GM19099 (cell line): ENCODE measurements around the gene WDR64.
A peak's percentile ranks its signal among the peaks of the same experiment; 100 is the strongest.

ENCODE experiments used
- POLR2A ChIP-seq: IDR thresholded peaks from 3 replicates; pipeline ENCODE4 v1.6.1; 2011; ENCODE audit warnings: low read depth; ENCODE audit not compliant: insufficient read length; ENCODE audit errors: extremely low read depth

Gene WDR64

GRCh38 chr1:241838897-241839296 lies 186.8 kb downstream of the WDR64 start:
- no peak for TF ChIP-seq POLR2A

- no peak for TF ChIP-seq POLR2A
Observed at GRCh38 chr1:241839369-241839979, 187.4 kb downstream of the WDR64 start.

- no peak for TF ChIP-seq POLR2A
Observed at GRCh38 chr1:241840164-241840563, 188.1 kb downstream of the WDR64 start.

- no peak for TF ChIP-seq POLR2A
Observed at GRCh38 chr1:241841691-241842090, 189.6 kb downstream of the WDR64 start.

GRCh38 chr1:241842565-241842964 lies 190.5 kb downstream of the WDR64 start:
- no peak for TF ChIP-seq POLR2A

GRCh38 chr1:241844593-241844992 lies 192.5 kb downstream of the WDR64 start:
- TF ChIP-seq POLR2A, result no peak

- no peak for TF ChIP-seq POLR2A
Observed at GRCh38 chr1:241846375-241846774, 194.3 kb downstream of the WDR64 start.

GRCh38 chr1:241846862-241847539 lies 194.9 kb downstream of the WDR64 start:
- TF ChIP-seq POLR2A, result no peak

- no peak for TF ChIP-seq POLR2A
Observed at GRCh38 chr1:241847540-241847795, 195.4 kb downstream of the WDR64 start.

- peak; percentile 69 for TF ChIP-seq POLR2A
Observed at GRCh38 chr1:241847796-241848685, 196.0 kb downstream of the WDR64 start, which contains the start of gene EXO1. Gene EXO1, plus strand, starts transcription at chr1:241848204. Its CDS starts 2,222 bp downstream, at chr1:241850426.

- TF ChIP-seq POLR2A, result no peak
Observed at GRCh38 chr1:241848686-241849344, 196.7 kb downstream of the WDR64 start.

- no peak for TF ChIP-seq POLR2A
Observed at GRCh38 chr1:241849345-241849695, 197.2 kb downstream of the WDR64 start.
